H9 (cell line): ENCODE results near the gene WIPI1. TPM values are rescaled to one million over a fixed set of nuclear protein-coding genes. Genes with fewer than 3 reads are reported as not detected.

ENCODE experiments used
- DNase-seq: peaks from one replicate; pipeline ENCODE4 v3.0.0-alpha.2; 2017
- H2AFZ ChIP-seq: one replicate; pipeline ENCODE4 v1.6.1; 2013; ENCODE audit warnings: mild to moderate bottlenecking, low read length, control low read depth, moderate library complexity
- H2AK5ac ChIP-seq: 2 replicates; pipeline ENCODE4 v1.6.1; 2013; ENCODE audit warnings: low read length, control low read depth, mixed read lengths; ENCODE audit not compliant: insufficient read length
- H2BK120ac ChIP-seq: one replicate; pipeline ENCODE4 v1.6.1; 2013; ENCODE audit warnings: low read depth, mild to moderate bottlenecking, low read length, control low read depth, inconsistent platforms; ENCODE audit not compliant: poor library complexity, severe bottlenecking
- H2BK12ac ChIP-seq: 2 replicates; pipeline ENCODE4 v1.6.1; 2013; ENCODE audit warnings: low read length, control low read depth, mixed read lengths, low read depth; ENCODE audit not compliant: insufficient read length
- H2BK15ac ChIP-seq: 2 replicates; pipeline ENCODE4 v1.6.1; 2013; ENCODE audit warnings: low read depth, low read length, control low read depth
- H2BK20ac ChIP-seq: one replicate; pipeline ENCODE4 v1.6.1; 2013; ENCODE audit warnings: low read depth, mild to moderate bottlenecking, low read length, control low read depth, inconsistent platforms; ENCODE audit not compliant: poor library complexity, severe bottlenecking
- H2BK5ac ChIP-seq: 2 replicates; pipeline ENCODE4 v1.6.1; 2013; ENCODE audit warnings: low read length, control low read depth, mixed read lengths; ENCODE audit not compliant: insufficient read length
- H3K14ac ChIP-seq: 2 replicates; pipeline ENCODE4 v1.6.1; 2013; ENCODE audit warnings: low read length, control low read depth; ENCODE audit not compliant: insufficient read depth
- H3K18ac ChIP-seq: 2 replicates; pipeline ENCODE4 v1.6.1; 2013; ENCODE audit warnings: low read depth, mild to moderate bottlenecking, mixed read lengths, low read length, control low read depth; ENCODE audit not compliant: insufficient read length
- H3K23ac ChIP-seq: 2 replicates; pipeline ENCODE4 v1.6.1; 2013; ENCODE audit warnings: low read length, control low read depth, mixed read lengths, low read depth; ENCODE audit not compliant: insufficient read length
- H3K23me2 ChIP-seq: 2 replicates; pipeline ENCODE4 v1.6.1; 2013; ENCODE audit warnings: low read depth, mild to moderate bottlenecking, mixed read lengths, low read length, control low read depth; ENCODE audit not compliant: insufficient read length, poor library complexity, severe bottlenecking
- H3K27ac ChIP-seq: 2 replicates; pipeline ENCODE4 v1.5.1; 2013; ENCODE audit warnings: low read length, control low read depth, mixed read lengths, low read depth; ENCODE audit not compliant: insufficient read length
- H3K27me3 ChIP-seq: 2 replicates; pipeline ENCODE4 v1.6.1; 2013; ENCODE audit warnings: low read length, control low read depth, inconsistent platforms; ENCODE audit not compliant: insufficient read depth
- H3K4ac ChIP-seq: 2 replicates; pipeline ENCODE4 v1.6.1; 2013; ENCODE audit warnings: low read depth, mild to moderate bottlenecking, control low read depth, inconsistent platforms, low read length, moderate library complexity
- H3K4me1 ChIP-seq: 2 replicates; pipeline ENCODE4 v1.6.1; 2013; ENCODE audit warnings: low read length, control low read depth, inconsistent platforms; ENCODE audit not compliant: insufficient read depth
- H3K4me2 ChIP-seq: 2 replicates; pipeline ENCODE4 v1.6.1; 2013; ENCODE audit warnings: low read length, control low read depth, mixed read lengths; ENCODE audit not compliant: insufficient read length, insufficient read depth
- H3K56ac ChIP-seq: 2 replicates; pipeline ENCODE4 v1.6.1; 2013; ENCODE audit warnings: low read depth, mild to moderate bottlenecking, mixed read lengths, low read length, control low read depth; ENCODE audit not compliant: insufficient read length
- H3K79me1 ChIP-seq: 2 replicates; pipeline ENCODE4 v1.6.1; 2013; ENCODE audit warnings: low read depth, mild to moderate bottlenecking, moderate library complexity, low read length, control low read depth, inconsistent platforms; ENCODE audit not compliant: insufficient read depth, poor library complexity, severe bottlenecking
- H3K79me2 ChIP-seq: 2 replicates; pipeline ENCODE4 v1.6.1; 2013; ENCODE audit warnings: low read length, control low read depth, inconsistent platforms; ENCODE audit not compliant: insufficient read depth
- H3K9ac ChIP-seq: 2 replicates; pipeline ENCODE4 v1.6.1; 2013; ENCODE audit warnings: low read length, control low read depth, mixed read lengths; ENCODE audit not compliant: insufficient read length; ENCODE audit errors: extremely low read depth
- H3K9me3 ChIP-seq: one replicate; pipeline ENCODE4 v1.6.1; 2013; ENCODE audit warnings: low read depth, low read length, inconsistent platforms; ENCODE audit not compliant: control insufficient read depth
- H3T11ph ChIP-seq: one replicate; pipeline ENCODE4 v1.6.1; 2013; ENCODE audit warnings: mild to moderate bottlenecking, low read length, control low read depth, inconsistent platforms
- H4K20me1 ChIP-seq: one replicate; pipeline ENCODE4 v1.6.1; 2013; ENCODE audit not compliant: control insufficient read depth, insufficient read length, insufficient read depth
- H4K5ac ChIP-seq: 2 replicates; pipeline ENCODE4 v1.6.1; 2013; ENCODE audit warnings: low read depth, mild to moderate bottlenecking, mixed read lengths, low read length, control low read depth; ENCODE audit not compliant: insufficient read length
- H4K8ac ChIP-seq: replicated peaks from 2 replicates; pipeline ENCODE4 v1.6.1; 2013; ENCODE audit warnings: low read length, control low read depth, mixed read lengths, low read depth; ENCODE audit not compliant: insufficient read length
- H4K91ac ChIP-seq: 2 replicates; pipeline ENCODE4 v1.6.1; 2013; ENCODE audit warnings: low read depth, mild to moderate bottlenecking, moderate library complexity, mixed read lengths, low read length, control low read depth; ENCODE audit not compliant: insufficient read length
- H3K27ac Mint-ChIP-seq, 3 experiments: 2 replicates in 2 of 3; 3 replicates in 1 of 3; pipeline ENCODE4 v1.8.0; 2020 to 2021; ENCODE audit warnings: mixed read lengths in 3 of 3, mild to moderate bottlenecking in 1 of 3, moderate library complexity in 1 of 3
- H3K27me3 Mint-ChIP-seq: 2 replicates; pipeline ENCODE4 v1.8.0; 2021; ENCODE audit warnings: low read depth, mild to moderate bottlenecking, moderate library complexity, mixed read lengths
- H3K36me3 Mint-ChIP-seq, 3 experiments: 2 replicates in 2 of 3; 3 replicates in 1 of 3; pipeline ENCODE4 v1.8.0; 2020 to 2021; ENCODE audit warnings: low read depth in 3 of 3, mixed read lengths in 3 of 3; ENCODE audit not compliant: insufficient read depth in 1 of 3
- H3K4me1 Mint-ChIP-seq, 2 experiments: 2 replicates each; pipeline ENCODE4 v1.8.0; 2020; ENCODE audit warnings: mixed read lengths in 2 of 2
- H3K4me3 Mint-ChIP-seq, 2 experiments: 2 replicates in 1 of 2; 3 replicates in 1 of 2; pipeline ENCODE4 v1.8.0; 2020 to 2021; ENCODE audit warnings: mild to moderate bottlenecking in 2 of 2, mixed read lengths in 2 of 2, moderate library complexity in 1 of 2
- H3K9me3 Mint-ChIP-seq, 2 experiments: 2 replicates in 1 of 2; 3 replicates in 1 of 2; pipeline ENCODE4 v1.8.0; 2020; ENCODE audit warnings: mild to moderate bottlenecking in 2 of 2, mixed read lengths in 2 of 2, moderate library complexity in 1 of 2
- WGBS: extraction: QIAGEN DNeasy Blood & Tissue Kit; methylation state at CpG from one replicate; pipeline ENCODE4 v1.1.7; 2013; ENCODE audit warnings: missing lambda C conversion rate, low lambda C conversion rate, mixed read lengths; ENCODE audit not compliant: insufficient read length; ENCODE audit errors: extremely low coverage; 5-methylcytosine and 5-hydroxymethylcytosine counted together
- total RNA-seq: library from RNA; stranded (reverse); gene quantifications from 2 replicates; pipeline ENCODE4 v1.2.1, GENCODE V29; 2021
- TF ChIP-seq, protein P1 (sequence below): fragments of 200-600 bp; sonication (generic); conservative IDR thresholded peaks from 3 replicates; pipeline ENCODE4 v1.8.0; 2021; ENCODE audit warnings: antibody characterized with exemption, mild to moderate bottlenecking

The WIPI1 gene
- total RNA-seq, 1 experiment from 2014 or later: 15.4 TPM

DNA sequence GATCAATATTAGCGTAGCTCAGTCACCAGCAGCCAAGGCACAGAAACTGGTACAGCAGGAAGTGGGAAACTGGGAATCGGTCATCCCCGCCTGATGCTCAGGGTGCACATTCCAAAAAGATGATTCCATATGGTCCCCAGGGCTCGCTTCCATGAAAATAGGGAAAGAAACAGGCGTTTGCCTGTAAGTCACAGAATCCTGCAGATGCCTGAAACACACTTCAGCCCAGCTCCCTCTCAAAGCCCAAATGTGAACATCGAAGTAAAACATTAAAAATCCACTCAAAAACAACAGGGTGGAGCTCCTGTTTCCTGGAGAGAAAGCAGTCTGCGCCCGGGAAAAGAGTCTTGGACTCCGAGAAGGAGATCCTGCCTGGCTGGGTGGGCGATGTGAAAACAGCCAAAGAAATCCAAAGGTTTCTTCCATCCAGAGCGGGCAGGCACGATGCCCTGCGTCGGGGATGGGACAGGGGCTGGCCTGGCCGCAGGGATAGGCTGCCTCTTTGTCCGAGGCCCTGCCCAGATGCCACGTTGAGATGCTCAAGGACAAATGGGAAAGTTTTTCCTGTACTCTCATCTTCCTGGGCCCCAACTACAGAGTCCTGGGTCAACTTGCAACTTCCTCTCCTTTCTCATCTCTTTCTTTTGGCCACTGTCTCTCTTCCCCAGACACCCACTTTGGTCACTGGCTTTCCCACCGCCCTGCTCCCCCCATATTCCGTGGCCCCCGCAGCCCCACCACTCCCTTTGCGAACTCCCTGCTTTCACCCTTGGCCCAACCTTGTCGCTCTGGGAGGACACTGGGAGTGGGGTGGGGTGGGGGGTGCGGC lies 743 bp downstream of the WIPI1 start:
- Histone ChIP-seq H4K20me1 (no peaks in the 10 kb centered on the region), H3K79me1 (no peaks in the 10 kb centered on the region), H3K56ac (no peak overlapping the region), H2BK12ac (no peak overlapping the region), H2BK15ac (no peak overlapping the region), H2BK20ac (no peak overlapping the region), H4K5ac (no peak overlapping the region), H3K23me2 (peaks cover 3% of the 10 kb centered on the region), H3K27ac (no peak overlapping the region), H3T11ph (no peak overlapping the region), H4K91ac (no peak overlapping the region), H3K4me2 (peak overlapping the region; percentile 74), H2AK5ac (no peak overlapping the region), H2BK120ac (no peak overlapping the region), H3K18ac (no peak overlapping the region), H2AFZ (no peak overlapping the region), H3K23ac (no peak overlapping the region), H3K14ac (no peak overlapping the region), H3K79me2 (no peaks in the 10 kb centered on the region), H3K4ac (no peak overlapping the region), H4K8ac (no peak overlapping the region), H3K9ac (peak overlapping the region; percentile 42), H3K27me3 (no peaks in the 10 kb centered on the region), H3K4me1 (peaks cover 5% of the 10 kb centered on the region; the same call in 1 of the 2 replicates), H3K9me3 (no peaks in the 10 kb centered on the region), H2BK5ac (no peak overlapping the region)
- Mint-ChIP-seq H3K36me3 (peaks cover 0 to 2% (median under 1%) of the 10 kb centered on the region in 3 experiments; a peak in 4 of 7 replicates), H3K4me1 (peaks cover 31 to 32% of the 10 kb centered on the region in 2 experiments), H3K4me3 (peak overlapping the region; percentile 94 to 99), H3K27me3 (peaks cover 3% of the 10 kb centered on the region; the same call in 1 of the 2 replicates), H3K27ac (peak overlapping the region; percentile 87 to 98 (median 97); a peak in 5 of 7 replicates), H3K9me3 (no peaks in the 10 kb centered on the region)
- no CpG with 5 or more reads among the region's 23 CpGs for WGBS
- TF ChIP-seq, protein P1, sequence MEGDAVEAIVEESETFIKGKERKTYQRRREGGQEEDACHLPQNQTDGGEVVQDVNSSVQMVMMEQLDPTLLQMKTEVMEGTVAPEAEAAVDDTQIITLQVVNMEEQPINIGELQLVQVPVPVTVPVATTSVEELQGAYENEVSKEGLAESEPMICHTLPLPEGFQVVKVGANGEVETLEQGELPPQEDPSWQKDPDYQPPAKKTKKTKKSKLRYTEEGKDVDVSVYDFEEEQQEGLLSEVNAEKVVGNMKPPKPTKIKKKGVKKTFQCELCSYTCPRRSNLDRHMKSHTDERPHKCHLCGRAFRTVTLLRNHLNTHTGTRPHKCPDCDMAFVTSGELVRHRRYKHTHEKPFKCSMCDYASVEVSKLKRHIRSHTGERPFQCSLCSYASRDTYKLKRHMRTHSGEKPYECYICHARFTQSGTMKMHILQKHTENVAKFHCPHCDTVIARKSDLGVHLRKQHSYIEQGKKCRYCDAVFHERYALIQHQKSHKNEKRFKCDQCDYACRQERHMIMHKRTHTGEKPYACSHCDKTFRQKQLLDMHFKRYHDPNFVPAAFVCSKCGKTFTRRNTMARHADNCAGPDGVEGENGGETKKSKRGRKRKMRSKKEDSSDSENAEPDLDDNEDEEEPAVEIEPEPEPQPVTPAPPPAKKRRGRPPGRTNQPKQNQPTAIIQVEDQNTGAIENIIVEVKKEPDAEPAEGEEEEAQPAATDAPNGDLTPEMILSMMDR: no peak
- peak; percentile 96 for DNase-seq
